NCI-H82 treated with DMSO at 0.1 percent for 48 hours (cell line): Measurements from ENCODE around the gene TYMP.
"Not testable (repeated sequence)": the region's sequence is repeated elsewhere in the genome, so short reads cannot be mapped to it uniquely, and the experiment has no call there.

Source experiments
- DNase-seq: peaks from one replicate; lab custom pipeline; 2025; ENCODE audit not compliant: unreplicated experiment; lab: John Stamatoyannopoulos, UW

TYMP gene

DNA sequence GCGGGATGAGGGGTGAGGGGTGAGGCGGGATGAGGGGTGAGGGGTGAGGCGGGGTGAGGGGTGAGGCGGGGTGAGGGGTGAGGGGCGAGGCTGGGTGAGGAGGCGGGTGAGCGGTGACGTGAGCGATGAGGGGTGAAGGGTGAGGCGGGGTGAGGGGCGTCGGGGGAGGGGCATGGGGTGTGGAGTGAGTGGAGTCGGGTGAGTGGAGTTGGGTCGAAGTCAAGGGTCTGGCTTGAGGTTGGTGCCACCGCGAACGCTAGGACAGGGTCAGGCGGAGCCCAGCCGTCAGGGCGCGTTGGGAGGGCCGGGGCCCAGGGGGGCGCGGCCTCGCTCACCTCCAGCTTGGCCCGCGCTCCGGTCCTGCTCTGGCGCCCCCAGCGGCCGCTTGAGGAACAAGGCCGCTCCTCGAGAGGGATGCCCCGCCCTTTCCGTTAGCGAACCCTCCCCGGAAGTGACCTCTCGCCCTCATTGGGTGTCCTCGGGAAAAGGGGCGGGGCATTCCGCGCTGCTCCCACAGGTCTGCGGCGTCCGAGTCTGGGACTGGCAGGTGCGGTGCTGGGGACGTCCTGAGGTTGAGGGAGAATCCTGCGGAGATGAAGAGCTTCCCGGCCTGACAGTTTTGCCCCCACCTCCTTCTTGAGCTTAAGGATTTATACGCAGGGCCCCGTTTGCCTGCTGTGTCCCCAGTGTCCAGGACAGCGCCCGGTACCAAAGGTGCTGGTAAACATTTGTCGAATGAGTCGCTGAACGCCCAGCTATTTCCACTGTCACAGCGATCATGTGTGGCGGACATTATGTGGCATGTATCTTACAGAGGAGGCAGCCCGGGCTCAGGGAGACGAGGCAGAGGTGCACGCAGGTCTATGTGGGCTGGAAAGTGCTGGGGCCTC lies 33.0 kb upstream of the TYMP start, which contains the start of gene SYCE3:
SYCE3 (minus strand) TSS at position 397 of the 890 bp plus-strand sequence. CDS start 6,514 bp downstream, outside the sequence.
- DNase-seq = peak; percentile 84

DNA sequence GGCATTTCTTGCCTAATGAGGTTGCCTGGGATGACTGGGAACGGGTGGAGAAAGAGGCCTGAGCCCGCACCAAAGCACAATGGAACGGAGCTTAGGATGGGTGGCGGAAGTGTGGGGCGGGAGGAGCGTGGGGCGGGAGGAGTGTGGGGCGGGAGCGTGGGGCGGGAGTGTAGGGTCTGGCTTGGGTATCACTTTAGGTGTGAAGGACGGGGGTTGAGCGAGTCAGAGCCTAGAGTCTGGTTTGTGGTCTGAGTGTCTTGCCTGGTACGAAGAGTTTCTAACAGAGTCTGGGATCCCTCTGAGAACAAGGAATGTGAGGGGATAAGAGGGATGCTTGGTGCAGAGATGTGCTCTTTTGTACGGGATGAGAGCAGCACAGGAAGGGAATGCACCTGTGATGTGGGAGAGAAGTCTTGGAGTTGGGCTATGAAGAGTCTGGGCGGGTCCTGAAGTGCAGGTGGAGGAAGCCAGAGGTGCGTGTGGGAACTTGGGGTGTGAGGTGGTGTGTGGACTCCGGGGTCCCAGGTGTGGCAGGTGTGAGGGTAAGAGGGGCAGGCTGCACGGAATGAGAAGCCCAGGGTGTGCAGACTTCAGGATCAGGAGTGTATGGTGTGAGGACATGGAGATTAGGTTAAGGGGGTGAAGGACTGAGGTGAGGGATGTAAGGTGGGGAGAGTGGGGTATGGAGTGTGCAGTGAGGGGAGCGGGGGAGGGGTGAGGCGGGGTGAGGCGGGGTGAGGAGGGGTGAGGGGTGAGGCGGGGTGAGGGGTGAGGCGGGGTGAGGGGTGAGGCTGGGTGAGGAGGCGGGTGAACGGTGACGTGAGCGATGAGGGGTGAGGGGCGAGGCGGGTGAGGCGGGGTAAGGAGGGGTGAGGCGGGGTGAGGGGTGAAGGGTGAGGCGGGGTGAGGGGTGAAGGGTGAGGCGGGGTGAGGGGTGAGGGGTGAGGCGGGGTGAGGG lies 31.9 kb upstream of the TYMP start:
- DNase-seq = no peak

DNA sequence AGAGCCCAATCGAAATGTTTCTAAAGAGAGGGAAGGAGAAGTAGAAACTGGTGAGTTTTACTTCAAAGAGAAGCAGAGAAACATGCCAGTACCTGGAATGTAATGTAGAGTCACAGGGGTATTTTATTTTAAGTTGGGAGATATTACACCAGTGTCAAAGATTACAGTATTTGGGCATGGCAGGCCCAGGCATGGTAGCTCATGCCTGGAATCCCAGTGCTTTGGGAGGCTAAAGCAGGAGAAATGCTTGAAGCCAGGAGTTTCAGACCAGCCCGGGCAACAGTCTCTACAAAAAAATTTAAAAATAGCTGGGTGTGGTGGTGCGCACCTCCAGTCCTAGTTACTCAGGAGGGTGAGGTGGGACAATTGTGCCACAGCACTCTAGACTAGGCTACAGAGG lies 30.2 kb upstream of the TYMP start:
- no peak for DNase-seq

DNA sequence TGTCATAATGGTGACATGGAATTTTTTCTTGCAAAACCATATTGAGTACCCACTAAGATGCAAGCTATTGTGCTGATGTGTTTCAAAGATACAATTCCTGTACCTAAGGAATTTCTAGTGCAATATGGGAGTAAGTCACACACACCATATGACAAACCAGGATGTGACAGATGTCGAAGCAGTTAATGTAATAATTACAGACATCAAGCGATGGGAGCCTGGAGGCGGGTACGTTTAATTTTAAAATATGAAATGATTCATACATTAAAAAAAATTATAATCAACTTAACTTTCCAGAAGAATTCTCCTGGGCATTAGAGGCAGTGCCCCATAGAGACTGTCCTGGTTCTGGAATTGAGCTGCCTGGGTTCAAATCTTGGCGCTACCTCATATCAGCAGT lies 26.9 kb upstream of the TYMP start:
- no peak for DNase-seq

DNA sequence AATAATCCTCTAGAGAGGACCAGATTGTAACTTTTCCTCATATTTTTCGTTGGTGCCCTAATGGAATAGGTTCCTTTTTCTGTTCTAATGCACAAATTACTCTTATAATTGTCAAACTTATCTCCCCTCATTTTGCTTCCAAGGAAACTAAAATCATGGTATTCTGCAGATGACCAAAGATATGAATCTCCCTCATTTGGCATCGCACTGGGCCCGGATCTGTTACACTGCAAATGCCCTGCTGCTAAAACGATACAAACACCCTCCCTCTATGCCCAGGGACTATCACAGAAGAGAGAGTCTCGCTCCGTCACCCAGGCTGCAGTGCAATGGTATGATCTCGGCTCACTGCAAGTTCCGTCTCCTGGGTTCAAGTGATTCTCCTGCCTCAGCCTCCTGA lies 23.5 kb upstream of the TYMP start:
- no peak for DNase-seq

DNA sequence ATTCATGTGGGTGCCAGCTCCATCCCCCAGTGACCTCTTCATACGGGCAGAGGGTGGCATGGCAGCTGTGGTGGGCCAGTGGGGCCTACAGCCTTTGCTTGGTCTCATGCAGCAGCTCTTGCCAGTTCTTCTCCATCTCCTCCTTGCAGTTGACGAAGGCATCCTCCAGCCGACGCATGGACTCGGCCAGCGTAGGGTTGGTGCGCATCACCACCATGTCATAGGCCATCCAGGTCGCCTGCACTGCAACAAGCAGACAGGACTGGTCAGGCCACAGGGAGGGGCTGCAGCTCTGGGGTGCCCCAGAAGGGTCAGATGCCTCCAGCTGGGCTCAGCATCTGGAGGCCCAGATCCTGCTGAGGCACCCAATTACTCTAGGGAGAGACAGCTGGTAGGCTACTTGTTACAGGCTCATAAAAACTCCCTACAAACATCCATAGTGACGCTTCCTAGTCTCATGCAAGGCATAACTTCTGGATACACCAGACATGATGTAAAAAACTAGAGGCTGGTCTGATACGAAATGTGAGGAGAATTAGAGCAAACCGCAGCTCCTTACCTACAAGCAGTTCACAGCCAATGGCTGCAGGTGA lies 21.4 kb upstream of the TYMP start:
- no peak for DNase-seq

DNA sequence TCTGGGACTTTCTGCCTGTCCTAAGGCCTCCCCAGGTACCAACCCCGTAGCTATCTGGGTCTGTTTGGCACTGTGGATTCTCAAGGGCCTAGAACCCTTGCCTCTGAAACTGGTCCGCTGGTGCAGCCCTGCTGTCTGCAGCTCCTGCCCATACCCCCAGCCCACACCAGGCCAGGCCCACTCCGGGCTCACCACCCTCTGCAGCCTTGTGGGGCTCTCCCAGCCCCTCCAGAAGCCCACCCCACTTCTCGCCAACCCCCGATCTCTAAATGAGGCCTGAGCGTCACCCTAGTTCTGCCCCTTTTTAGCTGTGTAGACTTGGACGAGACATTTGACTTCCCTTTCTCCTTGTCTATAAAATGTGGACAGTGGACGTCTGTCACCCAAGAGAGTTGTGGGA lies 20.6 kb upstream of the TYMP start:
- DNase-seq = no peak

DNA sequence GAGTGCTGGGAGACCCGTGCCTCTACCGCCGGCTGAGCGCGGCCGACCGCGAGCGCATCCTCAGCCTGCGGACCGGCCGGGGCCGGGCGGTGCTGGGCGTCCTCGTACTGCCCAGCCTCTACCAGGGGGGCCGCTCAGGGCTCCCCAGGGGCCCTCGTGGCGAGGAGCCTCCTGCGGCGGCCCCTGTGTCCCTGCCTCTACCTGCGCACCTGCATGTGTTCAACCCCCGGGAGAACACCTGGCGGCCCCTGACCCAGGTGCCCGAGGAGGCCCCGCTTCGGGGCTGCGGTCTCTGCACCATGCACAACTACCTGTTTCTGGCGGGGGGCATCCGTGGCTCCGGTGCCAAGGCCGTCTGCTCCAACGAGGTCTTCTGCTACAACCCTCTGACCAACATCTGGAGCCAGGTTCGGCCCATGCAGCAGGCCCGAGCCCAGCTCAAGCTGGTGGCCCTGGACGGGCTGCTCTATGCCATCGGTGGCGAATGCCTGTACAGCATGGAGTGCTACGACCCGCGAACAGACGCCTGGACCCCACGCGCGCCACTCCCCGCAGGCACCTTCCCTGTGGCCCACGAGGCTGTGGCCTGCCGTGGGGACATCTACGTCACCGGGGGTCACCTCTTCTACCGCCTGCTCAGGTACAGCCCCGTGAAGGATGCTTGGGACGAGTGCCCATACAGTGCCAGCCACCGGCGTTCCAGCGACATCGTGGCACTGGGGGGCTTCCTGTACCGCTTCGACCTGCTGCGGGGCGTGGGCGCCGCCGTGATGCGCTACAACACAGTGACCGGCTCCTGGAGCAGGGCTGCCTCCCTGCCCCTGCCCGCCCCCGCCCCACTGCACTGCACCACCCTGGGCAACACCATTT lies 19.3 kb upstream of the TYMP start:
- DNase-seq = no peak

DNA sequence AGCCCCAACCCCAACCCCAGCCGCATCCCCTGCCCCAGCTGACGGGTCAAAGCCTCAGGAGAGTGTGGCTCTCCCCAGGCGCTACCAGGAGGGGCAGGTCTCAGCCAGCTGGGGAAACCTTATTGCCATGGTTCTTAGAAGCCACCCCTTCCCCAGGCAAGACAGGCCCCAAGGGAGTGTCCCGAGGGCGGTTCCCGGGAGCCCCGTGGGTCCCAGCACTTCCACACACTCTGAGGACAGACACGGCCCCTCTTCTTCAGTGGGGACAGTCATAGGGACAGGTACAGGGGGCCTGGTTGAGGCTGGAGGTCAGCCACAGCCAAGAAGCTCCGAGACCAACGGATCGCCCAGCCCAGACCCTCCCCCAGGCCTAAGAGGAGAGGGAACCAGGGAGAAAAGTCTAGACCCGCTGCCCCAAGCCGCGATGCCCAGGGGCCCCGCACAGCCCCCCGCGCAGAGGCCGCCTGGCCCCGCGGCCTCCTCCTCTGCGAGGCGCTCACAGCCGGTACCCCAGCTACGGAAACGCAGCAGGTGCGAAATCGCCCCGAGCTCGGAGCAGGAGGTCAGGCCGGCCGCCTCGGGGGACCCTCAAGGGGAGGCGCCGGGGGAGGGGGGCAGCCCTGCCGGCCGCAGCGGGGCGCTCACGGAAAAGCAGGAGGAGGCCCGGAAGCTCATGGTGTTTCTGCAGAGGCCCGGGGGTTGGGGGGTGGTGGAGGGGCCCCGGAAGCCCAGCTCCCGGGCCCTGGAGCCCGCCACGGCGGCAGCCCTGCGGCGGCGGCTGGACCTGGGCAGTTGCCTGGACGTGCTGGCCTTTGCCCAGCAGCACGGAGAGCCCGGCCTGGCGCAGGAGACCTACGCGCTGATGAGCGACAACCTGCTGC lies 18.5 kb upstream of the TYMP start:
- no peak for DNase-seq

DNA sequence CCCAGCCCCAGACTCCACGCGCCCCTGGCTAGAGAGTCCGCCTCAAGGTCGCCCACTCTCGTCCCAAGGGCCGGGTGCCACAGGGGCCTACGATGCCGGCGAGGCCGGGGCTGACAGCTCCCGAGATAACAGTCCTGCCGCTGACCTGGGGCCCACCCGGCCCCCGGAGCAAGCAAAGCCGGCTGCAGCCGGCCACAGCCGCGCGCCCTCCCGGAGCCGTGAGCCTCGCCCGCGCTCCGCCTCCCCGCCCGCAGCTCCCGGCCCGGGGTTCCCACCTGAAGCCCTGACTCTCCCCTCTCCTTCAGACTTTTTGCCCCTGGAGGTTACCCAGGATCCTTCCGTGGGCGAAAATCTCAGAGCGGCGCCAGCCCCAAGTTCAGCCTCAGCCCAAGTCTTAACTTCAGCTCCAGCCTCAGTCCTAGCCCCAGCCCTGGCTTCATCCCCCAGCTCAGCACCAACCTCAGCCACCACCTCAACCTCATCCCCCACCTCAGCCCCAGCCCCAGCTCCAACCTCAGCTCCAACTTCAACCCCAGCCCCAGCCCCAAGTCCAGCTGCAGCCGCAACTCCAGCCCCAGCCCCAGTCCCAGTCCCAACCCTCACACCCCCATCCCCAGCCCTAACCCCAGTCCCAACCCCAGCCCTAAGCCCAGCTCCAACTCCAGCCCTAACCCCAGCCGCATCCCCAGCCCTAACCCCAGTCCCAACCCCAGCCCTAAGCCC lies 17.6 kb upstream of the TYMP start:
- DNase-seq = no peak

DNA sequence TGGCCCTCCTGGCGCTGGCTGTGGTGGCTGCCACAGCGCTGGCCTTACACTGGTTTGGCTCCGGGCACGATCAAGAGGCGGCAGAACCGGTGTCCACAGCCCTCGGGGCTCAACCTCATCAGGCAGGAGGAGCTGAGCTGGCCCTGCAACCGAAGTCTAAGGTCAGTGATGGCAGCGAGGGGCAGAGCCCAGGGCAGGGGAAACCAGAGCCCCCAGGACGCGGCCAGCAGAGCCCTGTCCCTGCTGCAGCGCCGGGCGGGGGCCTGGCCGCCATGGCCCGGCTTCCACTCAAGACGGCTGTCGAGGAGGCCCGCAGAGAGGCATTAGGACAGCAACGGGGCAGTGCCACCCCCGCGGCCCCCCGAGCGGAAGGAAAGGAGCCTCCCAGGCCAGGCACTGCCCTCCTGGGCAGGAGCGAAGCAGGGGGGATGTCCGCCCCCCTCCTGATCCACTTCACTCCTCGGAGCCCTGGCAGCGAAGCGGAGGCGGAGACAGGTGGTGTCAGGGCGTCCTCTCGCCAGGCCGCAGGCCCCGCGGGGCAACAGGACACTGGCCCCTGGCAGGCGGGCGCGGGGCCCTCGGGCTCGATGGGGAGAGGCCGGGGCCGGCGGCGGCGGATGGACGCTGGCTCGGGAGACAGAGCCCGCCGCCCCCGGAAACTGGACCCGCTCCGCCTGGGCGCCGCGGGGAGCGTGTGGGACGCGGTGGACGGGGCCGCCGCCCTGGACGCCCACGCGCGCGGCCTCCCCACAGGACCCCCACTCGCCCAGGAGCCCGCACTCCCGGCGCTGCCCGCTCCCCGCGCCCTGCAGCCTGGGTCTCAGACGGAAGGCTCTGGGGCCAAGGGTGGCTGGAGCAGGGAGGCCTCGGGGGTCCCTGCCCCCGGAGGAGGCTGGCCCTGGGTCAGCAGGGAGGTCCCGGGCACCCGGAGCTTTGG lies 16.8 kb upstream of the TYMP start:
- no peak for DNase-seq

DNA sequence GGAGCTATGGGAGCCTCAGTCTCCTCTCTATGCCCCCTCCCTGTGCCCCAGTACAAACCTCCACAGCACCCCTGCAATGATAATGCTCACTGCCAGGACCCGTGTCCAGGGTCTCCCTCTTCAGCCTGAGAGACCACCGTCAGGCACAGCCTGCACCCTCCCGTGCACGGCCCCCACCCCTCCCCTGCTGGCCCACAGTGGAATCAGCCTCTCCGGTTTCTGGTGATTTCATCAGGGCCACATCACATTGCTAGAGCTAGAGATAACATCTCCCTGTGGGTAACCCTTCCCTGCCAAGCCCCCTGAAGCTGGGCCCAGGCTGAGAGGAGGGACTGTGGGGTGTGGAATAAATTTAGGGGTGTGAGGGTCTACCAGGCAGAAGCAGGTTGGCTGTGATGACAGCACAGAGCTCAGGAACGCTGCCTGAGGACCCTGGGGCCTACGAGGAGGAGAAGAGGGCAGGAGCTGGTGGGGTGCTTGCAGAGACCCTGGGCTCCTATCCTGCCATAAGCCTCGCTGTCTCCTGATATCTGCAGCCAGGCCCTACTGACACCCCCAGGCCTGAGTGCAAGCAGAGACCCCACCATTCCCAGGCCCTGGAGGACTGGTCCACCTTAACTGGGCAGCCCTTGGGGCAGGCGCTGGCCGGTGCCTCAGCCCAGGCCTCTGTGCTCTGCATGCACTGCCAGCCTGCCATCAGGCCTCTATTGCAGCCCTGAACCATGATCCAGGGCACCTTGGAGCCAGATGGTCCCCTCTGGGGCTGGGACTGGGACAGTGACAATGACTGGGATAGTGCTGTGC lies 15.9 kb upstream of the TYMP start, which contains the start of gene KLHDC7B:
KLHDC7B (plus strand) TSS at position 378 of the 804 bp plus-strand sequence; CDS start at position 723, 345 bp downstream.
- DNase-seq = no peak

DNA sequence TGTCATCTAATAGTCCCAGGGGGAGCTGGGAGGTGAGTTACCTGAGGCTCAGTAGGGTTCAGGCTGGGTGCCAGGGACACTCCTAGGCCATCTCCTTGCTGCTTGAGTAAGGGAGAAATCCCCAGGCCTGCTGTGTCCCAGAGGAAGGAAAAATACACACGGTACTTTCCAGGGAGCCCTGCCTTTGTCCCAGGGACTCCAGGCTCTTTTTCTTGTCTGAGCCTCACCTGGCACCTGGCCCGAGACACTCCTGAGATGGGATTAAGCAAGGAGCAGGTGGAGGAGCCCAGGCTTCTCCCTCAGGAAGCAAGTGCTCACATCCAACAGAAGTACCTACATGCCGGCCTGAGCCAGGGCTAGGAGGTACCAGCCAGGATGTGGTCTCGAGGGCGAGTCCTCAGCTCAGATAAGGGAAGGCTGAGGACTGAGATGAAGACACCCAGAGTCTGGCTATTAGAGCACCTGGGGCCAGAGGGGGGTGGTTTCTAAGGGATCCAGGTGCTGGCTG lies 15.0 kb upstream of the TYMP start:
- no peak for DNase-seq

DNA sequence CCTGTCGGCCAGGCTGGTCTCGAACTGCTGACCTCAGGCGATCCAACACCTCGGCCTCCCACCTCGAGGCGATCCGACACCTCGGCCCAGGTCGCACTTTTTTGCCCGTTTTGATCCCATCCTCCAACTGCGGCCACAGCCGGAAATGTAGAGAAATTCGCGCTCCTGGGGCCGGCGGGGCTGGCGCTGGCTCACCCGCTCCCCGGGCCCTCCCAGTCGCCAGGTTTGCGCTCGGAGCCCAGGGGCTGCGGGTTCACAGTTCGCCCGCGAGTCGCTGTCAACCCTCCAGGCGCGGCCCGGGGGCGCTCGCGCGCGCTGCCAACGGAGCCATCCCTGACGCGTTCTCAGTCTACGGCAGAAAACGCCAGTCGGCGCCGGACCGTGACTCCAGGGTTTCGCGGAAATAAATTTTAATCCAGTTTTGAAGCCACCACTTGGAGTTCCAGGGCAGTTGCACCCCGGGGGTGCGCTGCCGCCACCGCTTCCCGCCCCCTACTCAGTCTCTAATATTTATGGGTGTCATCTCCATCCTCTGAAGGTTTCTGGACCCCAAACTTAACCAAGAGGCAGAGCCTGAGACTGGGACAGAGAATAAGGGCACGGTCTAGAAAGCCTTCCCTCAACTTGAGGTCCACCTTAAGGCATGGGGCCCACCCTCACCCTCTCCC lies 14.4 kb upstream of the TYMP start:
- no peak for DNase-seq

DNA sequence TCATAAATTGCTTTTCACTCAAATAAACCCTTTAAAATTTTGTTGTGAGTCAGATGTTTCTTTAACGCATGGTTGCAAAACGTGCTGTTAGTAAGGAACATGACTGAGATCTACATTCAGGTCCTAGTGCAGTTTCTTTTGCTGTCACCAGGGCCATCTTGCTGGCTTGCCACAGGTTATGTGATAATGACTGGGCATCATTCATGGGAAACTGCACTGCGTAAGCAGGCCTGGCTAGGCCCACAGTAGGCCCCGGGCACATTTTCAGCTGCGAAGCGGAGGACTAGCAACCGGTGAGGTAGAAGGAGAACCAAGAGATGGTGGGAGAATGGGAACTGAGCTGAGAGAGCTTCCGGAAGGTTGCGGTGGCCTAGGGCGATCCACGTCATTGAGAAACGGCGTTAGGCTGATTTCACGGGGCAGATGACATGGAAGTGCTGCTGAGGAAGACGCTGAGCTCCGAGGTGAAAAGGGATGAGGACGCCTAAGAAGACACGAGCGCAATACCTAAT lies 12.7 kb upstream of the TYMP start:
- DNase-seq = no peak

DNA sequence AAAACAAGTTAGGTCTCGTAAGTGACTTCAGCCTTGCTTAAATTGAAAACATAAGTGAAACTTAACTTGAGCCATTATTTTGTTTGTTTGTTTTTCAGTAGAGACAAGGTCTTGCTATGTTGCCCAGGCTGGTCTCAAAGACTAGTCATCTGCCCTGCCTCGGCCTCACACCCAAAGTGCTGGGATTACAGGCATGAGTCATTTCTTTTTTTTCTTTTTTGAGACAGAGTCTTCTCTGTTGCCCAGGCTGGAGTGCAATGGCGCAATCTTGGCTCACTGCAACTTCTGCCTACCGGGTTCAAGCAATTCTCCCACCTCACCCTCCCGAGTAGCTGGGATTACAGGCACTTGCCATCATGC lies 11.8 kb upstream of the TYMP start:
- not testable (repeated sequence) for DNase-seq
